ENCODE data around the gene CDH23.

The CDH23 gene

GRCh38 chr10:71831646-71832552, 435.2 kb downstream of the CDH23 start:
- no peak for FAIRE-seq

GRCh38 chr10:71832967-71833366, 436.2 kb downstream of the CDH23 start:
- FAIRE-seq = no peak

- no peak for FAIRE-seq
These were observed 437.0 kb downstream of the CDH23 start for GRCh38 chr10:71833451-71834342.

- no peak for FAIRE-seq
These were observed 437.6 kb downstream of the CDH23 start for GRCh38 chr10:71834343-71834674.

- FAIRE-seq = no peak
These were observed 439.2 kb downstream of the CDH23 start for GRCh38 chr10:71835671-71836595.

- no peak for FAIRE-seq
These were observed 439.9 kb downstream of the CDH23 start for GRCh38 chr10:71836596-71836974.

- FAIRE-seq = no peak
These were observed 440.5 kb downstream of the CDH23 start for GRCh38 chr10:71837098-71837827.

- no peak for FAIRE-seq
These were observed 441.8 kb downstream of the CDH23 start for GRCh38 chr10:71838264-71839211.

GRCh38 chr10:71840177-71840957, 443.6 kb downstream of the CDH23 start:
- no peak for FAIRE-seq

- FAIRE-seq = no peak
These were observed 444.2 kb downstream of the CDH23 start for GRCh38 chr10:71840958-71841335.

- FAIRE-seq = no peak
These were observed 445.7 kb downstream of the CDH23 start for GRCh38 chr10:71842422-71842821.

GRCh38 chr10:71842856-71843686, 446.4 kb downstream of the CDH23 start:
- FAIRE-seq = no peak

GRCh38 chr10:71844084-71844483, 447.4 kb downstream of the CDH23 start:
- FAIRE-seq = no peak

GRCh38 chr10:71844695-71845094, 448.0 kb downstream of the CDH23 start:
- no peak for FAIRE-seq

- no peak for FAIRE-seq
These were observed 449.0 kb downstream of the CDH23 start for GRCh38 chr10:71845410-71846405.

GRCh38 chr10:71846816-71847215, 450.1 kb downstream of the CDH23 start:
- no peak for FAIRE-seq

GRCh38 chr10:71847418-71847817, 450.7 kb downstream of the CDH23 start:
- FAIRE-seq = no peak
